Lung microvascular endothelial cell (primary cell): ENCODE results near the gene TEC. TPM values are rescaled to one million over a fixed set of nuclear protein-coding genes. Genes with fewer than 3 reads are reported as not detected.
A peak's percentile ranks its signal among the peaks of the same experiment; 100 is the strongest.
"Not testable (repeated sequence)": the region's sequence is repeated elsewhere in the genome, so short reads cannot be mapped to it uniquely, and the experiment has no call there.

Experiments used
- DNase-seq, 2 donors: peaks; one replicate each; pipeline versions ENCODE4 v3.0.0 to v3.0.0-alpha.2; 2010; ENCODE audit warnings: low read depth in 2 of 2
- total RNA-seq: library from RNA; depleted of rRNA; stranded (reverse); fragments of >200 nt; gene quantifications from 2 replicates; pipeline ENCODE4 v1.2.1, GENCODE V29; 2014

TEC gene
- 0.22 and 1.8 TPM in 2 replicates for total RNA-seq

- DNase-seq: peak; percentile 3 to 13
Observed at GRCh38 chr4:48268956-48269860, at the start of gene TEC. Gene TEC, minus strand, starts transcription at chr4:48269838. Its CDS starts 41,224 bp downstream, at chr4:48228614.

- DNase-seq: peak; percentile 63 to 70
Observed at GRCh38 chr4:48315728-48316630, 46.3 kb upstream of the TEC start.

GRCh38 chr4:48314746-48315145 is 45.1 kb upstream of the TEC start:
- not testable (repeated sequence) for DNase-seq

DNA sequence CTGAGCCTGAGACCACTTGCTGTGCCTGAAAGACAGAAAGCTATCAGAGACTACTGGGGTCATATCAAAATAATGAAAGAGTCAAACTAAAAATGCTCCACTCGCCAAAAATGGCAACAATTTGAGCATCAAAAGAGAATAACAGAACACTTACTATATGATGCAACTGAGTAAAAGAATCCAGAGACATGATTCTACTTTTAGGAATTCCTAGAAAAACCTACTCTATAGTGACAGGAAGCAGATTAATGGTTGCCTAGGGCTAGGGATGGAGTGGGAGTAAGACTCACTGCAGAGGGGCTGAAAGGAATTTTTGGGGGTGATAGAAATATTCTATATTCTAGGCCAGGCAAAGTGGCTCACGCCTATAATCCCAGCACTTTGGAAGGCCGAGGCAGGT is 42.3 kb upstream of the TEC start:
- no peak for DNase-seq

DNA sequence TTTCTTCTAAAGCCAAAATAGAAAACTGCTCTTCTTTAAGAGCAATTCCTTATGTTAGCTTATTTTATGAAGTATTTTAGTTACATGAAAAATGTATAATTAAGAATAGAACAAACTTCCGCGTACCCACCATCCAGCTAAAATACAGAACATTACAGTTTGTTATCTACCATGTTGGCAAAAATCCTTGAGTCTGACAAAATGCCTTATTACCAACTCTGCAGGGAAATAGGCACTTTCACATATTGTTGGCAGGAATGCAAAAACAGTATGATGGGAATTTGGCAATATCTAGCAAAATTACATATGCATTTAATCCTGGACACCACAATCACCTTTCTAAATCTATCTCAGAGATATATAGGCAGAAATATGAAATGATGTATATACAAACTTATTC is 39.3 kb upstream of the TEC start:
- DNase-seq: no peak

DNA sequence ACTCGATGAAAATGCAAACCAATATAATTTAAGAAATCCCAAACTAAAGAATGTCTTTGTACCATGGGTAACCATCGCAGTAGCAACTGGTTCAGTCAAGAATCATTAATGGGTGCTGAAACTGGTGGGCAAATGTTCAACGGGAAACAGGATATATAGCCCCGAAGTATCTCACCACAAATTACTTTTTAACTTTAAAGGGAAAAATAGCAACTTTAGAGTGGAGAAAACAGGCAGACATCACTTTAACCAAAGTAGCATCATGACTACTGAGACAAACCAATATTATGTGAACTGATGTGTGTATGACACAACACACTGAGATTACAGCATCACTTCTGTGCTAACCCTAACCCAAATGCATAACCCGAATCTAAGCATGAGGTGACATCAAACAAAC is 37.9 kb upstream of the TEC start:
- DNase-seq: no peak

GRCh38 chr4:48305508-48305907 is 35.9 kb upstream of the TEC start:
- no peak for DNase-seq

DNA sequence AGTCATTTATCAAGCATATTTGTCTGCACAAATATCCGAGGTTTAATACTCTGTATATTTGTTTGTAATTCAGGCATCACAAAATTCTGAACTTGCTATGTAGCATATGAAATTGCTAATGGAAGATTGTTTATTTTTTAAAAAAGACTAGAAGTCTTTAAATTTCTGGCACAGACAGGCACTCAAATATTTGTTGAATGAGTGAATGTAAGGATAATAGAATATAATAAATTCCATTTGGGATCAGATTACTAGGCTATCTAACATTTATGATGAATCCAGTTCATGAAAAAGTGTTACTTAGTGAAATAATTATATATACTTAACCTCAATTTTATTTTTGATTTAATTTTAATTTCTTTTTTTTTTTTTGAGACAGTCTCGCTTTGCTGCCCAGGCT is 30.4 kb upstream of the TEC start:
- no peak for DNase-seq

- DNase-seq: no peak
Observed at GRCh38 chr4:48299560-48299959, 29.9 kb upstream of the TEC start.

DNA sequence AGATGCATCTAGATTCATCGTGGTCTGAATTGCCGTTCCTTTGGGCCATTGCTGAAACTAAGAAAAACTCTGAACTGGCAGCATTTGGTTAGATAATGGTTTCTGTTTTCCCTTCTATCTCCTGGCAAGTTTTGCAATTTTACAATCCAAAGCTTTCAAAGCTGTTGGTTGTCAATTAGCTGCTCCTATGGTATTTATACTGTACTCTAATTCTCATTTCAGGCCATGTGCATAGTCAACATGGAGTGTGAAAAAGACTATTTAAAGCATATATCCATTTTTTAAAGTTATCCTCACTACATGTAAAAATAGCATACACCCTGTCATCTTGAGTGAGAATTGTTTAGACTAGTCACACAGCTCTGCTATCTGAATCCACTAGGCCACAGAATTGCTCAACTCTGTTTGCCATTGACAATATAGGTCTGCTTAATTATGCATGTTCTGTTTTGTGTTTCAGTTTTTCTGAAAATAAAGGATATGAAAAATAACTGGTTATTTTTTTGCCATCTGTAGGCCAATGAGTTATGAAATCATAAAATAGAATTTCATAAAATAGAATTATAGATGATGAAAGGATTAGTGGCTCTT is 27.7 kb upstream of the TEC start:
- no peak for DNase-seq

DNA sequence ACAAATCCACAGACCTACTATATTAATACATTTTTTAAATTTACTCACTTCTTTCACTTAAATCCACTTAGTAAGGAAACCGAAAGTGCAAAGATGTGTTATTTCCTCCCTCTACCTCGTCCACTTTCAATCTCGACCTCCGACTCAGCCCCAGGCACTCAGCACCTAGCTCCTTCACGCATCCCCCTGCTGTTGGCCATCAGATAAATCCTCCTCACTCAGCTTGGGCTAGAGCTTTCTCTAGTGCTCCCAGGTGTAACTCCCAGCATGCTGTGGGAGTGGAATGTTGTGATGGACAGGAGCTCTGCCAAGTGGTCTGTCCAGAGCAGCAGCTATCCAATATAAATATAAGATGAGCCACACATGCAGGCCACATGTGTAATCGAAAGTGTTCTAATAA is 26.7 kb upstream of the TEC start:
- DNase-seq: no peak

DNA sequence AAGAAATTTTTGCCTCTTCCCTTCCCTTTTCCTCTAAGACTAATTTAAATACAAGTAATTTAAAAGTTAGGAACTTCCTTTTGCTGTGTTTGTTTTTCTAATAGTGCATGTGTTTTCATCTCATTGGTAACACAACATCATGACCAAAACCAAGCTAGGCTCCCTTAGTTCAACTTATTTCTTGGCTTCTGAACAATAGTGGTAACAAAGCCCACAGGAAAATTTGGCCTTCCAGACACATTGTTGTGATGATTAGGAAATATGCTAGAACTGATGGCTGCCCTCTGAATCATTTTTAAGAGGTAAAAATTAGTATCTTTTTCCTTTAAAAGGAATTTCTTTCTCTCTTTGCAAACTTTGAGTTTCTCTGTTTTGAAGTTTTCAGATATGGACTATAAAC is 25.5 kb upstream of the TEC start:
- DNase-seq: no peak

- DNase-seq: not testable (repeated sequence)
Observed at GRCh38 chr4:48292218-48292790, 22.7 kb upstream of the TEC start.

GRCh38 chr4:48290146-48290772 is 20.6 kb upstream of the TEC start:
- DNase-seq: peak; percentile 15 to 50

GRCh38 chr4:48286060-48286459 is 16.4 kb upstream of the TEC start:
- DNase-seq: not testable (repeated sequence)

- not testable (repeated sequence) for DNase-seq
Observed at GRCh38 chr4:48285640-48286039, 16.0 kb upstream of the TEC start.

DNA sequence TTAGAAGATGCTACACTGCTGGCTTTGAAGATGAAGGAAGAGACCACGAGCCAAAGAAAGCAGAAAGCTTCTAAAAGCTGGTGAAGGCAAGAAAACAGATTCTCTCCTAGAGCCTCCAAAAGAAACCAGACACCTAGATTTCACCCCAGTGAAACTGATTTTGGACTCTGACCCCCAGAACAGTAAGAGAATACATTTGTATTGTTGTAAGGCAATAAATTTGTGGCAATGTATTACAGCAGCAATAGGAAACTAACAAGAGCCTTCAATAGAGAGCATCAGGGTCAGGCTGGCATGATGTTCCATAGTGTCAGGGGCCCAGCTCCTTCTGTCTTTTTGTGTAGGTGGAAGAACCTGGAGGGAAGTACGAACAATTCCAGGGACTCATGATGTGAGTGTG is 6.0 kb upstream of the TEC start:
- DNase-seq: no peak

DNA sequence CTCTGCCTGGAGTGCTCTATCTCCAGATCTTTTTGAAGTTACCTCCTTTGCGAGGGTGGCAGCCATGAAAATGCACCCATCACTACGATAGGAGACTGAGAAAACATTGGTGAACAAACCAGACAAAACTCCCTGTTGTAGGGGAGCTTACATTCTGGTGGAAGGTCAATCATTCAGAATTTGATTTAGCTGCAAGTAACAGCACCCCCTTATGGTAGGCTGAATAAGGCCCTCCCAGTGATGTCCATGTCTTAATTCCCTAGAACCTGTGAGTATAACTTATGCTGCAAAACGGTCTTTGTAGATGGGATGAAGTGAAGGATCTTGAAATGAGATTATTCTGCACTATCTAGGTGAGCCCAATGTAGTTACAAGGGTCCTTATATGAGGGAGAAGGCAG is 5.6 kb upstream of the TEC start:
- peak; percentile 40 to 52 for DNase-seq

- DNase-seq: no peak
Observed at GRCh38 chr4:48271626-48272025, 2.0 kb upstream of the TEC start.

- no peak for DNase-seq
Observed at GRCh38 chr4:48270951-48271473, 1.4 kb upstream of the TEC start.

- no peak for DNase-seq
Observed at GRCh38 chr4:48270523-48270897, 872 bp upstream of the TEC start.
